B cell (primary cell): ENCODE measurements around the gene S1PR5. TPM values are rescaled to one million over a fixed set of nuclear protein-coding genes. Genes with fewer than 3 reads are reported as not detected.

Source experiments
- ATAC-seq: fragments of 200-7000 bp; cut with Tn5 transposase; one replicate; pipeline ENCODE4 v1.10.0; 2021; ENCODE audit warnings: low read depth, mild to moderate bottlenecking, moderate number of reproducible peaks, moderate library complexity
- CTCF ChIA-PET: fragments of 350-600 bp; sonication (Branson Sonifier 250); formaldehyde crosslinking; loops from one replicate; lab custom pipeline; 2021; ENCODE audit warnings: antibody characterized with exemption, inconsistent platforms; lab: Charles Lee
- POLR2A ChIA-PET: fragments of 350-600 bp; sonication (Branson Sonifier 250); formaldehyde crosslinking; loops from one replicate; lab custom pipeline; 2021; ENCODE audit warnings: antibody characterized with exemption; lab: Charles Lee
- DNase-seq: peaks from one replicate; pipeline ENCODE4 v3.0.0; 2013
- H2AFZ ChIP-seq: 2 replicates; pipeline ENCODE4 v1.6.1; 2012; ENCODE audit warnings: mild to moderate bottlenecking, low read depth, low read length; ENCODE audit not compliant: insufficient read depth, poor library complexity, severe bottlenecking
- H3K27ac ChIP-seq, 2 donors: 1 replicate in 1 of 2; 2 replicates in 1 of 2; pipeline ENCODE4 v1.5.1; 2012 to 2013; ENCODE audit warnings: low read length in 2 of 2, mild to moderate bottlenecking in 2 of 2, moderate library complexity in 1 of 2
- H3K27me3 ChIP-seq, 4 experiments: fragments of 200-600 bp in 1 of 4; sonication (generic) in 1 of 4; replicated peaks in 1 of 4; 1 replicate in 2 of 4; 2 replicates in 2 of 4; pipeline versions ENCODE4 v1.6.1 to v1.7.0; 2013 to 2016; ENCODE audit warnings: low read length in 3 of 4, mild to moderate bottlenecking in 2 of 4, mixed read lengths in 1 of 4, moderate library complexity in 1 of 4; ENCODE audit not compliant: insufficient read depth in 4 of 4, control insufficient read depth in 3 of 4; ENCODE audit errors: control extremely low read depth in 1 of 4
- H3K36me3 ChIP-seq, 2 experiments: replicated peaks in 1 of 2; 1 replicate in 1 of 2; 2 replicates in 1 of 2; pipeline versions ENCODE4 v1.6.1 to v1.7.1; 2013; ENCODE audit warnings: low read length in 1 of 2; ENCODE audit not compliant: insufficient read depth in 2 of 2, control insufficient read depth in 1 of 2; ENCODE audit errors: control extremely low read depth in 1 of 2, extremely low read depth in 1 of 2
- H3K4me1 ChIP-seq, 2 donors: fragments of 200-600 bp in 1 of 2; sonication (generic) in 1 of 2; 1 replicate in 1 of 2; 2 replicates in 1 of 2; pipeline versions ENCODE4 v1.5.1 to v1.6.1; 2013 to 2017; ENCODE audit warnings: low read length in 2 of 2; ENCODE audit not compliant: control insufficient read depth in 2 of 2, insufficient read depth in 2 of 2
- H3K4me2 ChIP-seq: replicated peaks from 2 replicates; pipeline ENCODE3; 2012; ENCODE audit warnings: mild to moderate bottlenecking, low read depth, low read length; ENCODE audit not compliant: poor library complexity, severe bottlenecking
- H3K4me3 ChIP-seq, 5 experiments: fragments of 200-600 bp in 1 of 5; sonication (generic) in 1 of 5; 1 replicate in 3 of 5; 2 replicates in 2 of 5; pipeline versions ENCODE4 v1.5.1 to v1.7.0; 2011 to 2016; ENCODE audit warnings: low read length in 4 of 5, mild to moderate bottlenecking in 4 of 5, low read depth in 2 of 5, control low read depth in 1 of 5, moderate library complexity in 1 of 5; ENCODE audit not compliant: insufficient read depth in 1 of 5; ENCODE audit errors: control extremely low read depth in 1 of 5, extremely low read depth in 1 of 5
- H3K79me2 ChIP-seq: fragments of 200-600 bp; sonication (generic); one replicate; pipeline ENCODE4 v1.6.0; 2016; ENCODE audit warnings: low read length; ENCODE audit not compliant: control insufficient read depth, insufficient read depth
- H3K9ac ChIP-seq: fragments of 200-600 bp; sonication (generic); 2 replicates; pipeline ENCODE4 v1.6.1; 2017; ENCODE audit warnings: mild to moderate bottlenecking, low read length, moderate library complexity
- H3K9me3 ChIP-seq, 3 donors: one replicate each; pipeline versions ENCODE4 v1.6.1 to v1.7.1; 2013; ENCODE audit warnings: low read length in 2 of 3; ENCODE audit not compliant: control insufficient read depth in 2 of 3, insufficient read depth in 1 of 3; ENCODE audit errors: control extremely low read depth in 1 of 3
- H4K20me1 ChIP-seq: 2 replicates; pipeline ENCODE4 v1.6.0; 2012; ENCODE audit warnings: mild to moderate bottlenecking, low read length; ENCODE audit not compliant: insufficient read depth, control insufficient read depth, poor library complexity, severe bottlenecking
- H3K27ac Mint-ChIP-seq: one replicate; pipeline ENCODE4 v1.8.0; 2021; ENCODE audit warnings: mixed read lengths
- H3K27me3 Mint-ChIP-seq: one replicate; pipeline ENCODE4 v1.8.0; 2021; ENCODE audit warnings: mixed read lengths
- H3K4me1 Mint-ChIP-seq: one replicate; pipeline ENCODE4 v1.8.0; 2021; ENCODE audit warnings: mixed read lengths
- H3K4me3 Mint-ChIP-seq: one replicate; pipeline ENCODE4 v1.8.0; 2021; ENCODE audit warnings: mixed read lengths
- H3K9me3 Mint-ChIP-seq: one replicate; pipeline ENCODE4 v1.8.0; 2022; ENCODE audit warnings: mixed read lengths; ENCODE audit not compliant: insufficient read depth
- CTCF ChIP-seq: fragments of 200-600 bp; IDR thresholded peaks from one replicate; pipeline ENCODE4 v1.8.0; 2022; ENCODE audit warnings: antibody characterized with exemption, mild to moderate bottlenecking
- EZH2 ChIP-seq: IDR thresholded peaks from 2 replicates; pipeline ENCODE4 v1.6.1; 2012; ENCODE audit warnings: borderline replicate concordance, low read depth, mild to moderate bottlenecking, moderate library complexity, low read length; ENCODE audit not compliant: insufficient read depth, poor library complexity, severe bottlenecking
- WGBS: methylation state at CpG from one replicate; pipeline ENCODE4 v1.1.5; 2013; ENCODE audit warnings: missing lambda C conversion rate; ENCODE audit not compliant: insufficient coverage; 5-methylcytosine and 5-hydroxymethylcytosine counted together
- intact Hi-C: fragments of 100-400 bp; cut with micrococcal nuclease; formaldehyde crosslinking; loops from one replicate; pipeline ENCODE4 v1.10.0; 2022
- polyA plus RNA-seq: library from polyadenylated mRNA; depleted of rRNA; stranded (reverse); fragments of >200 nt; gene quantifications from 2 replicates; pipeline ENCODE4 v1.2.3, GENCODE V29; 2012
- total RNA-seq, 2 donors: library from RNA; stranded (reverse); fragments of 120-200 nt in 1 of 2; gene quantifications; 1 replicate in 1 of 2; 2 replicates in 1 of 2; pipeline versions ENCODE4 v1.2.3 to v1.2.4, GENCODE V29; 2013 to 2022

S1PR5 gene
- total and polyA plus RNA-seq, 2 donors (not counting 1 experiment from before 2014, with no cell fraction given) = 0.27 to 0.67 TPM

GRCh38 chr19:10508036-10508435 is 9.2 kb downstream of the S1PR5 start:
- CTCF ChIA-PET = interaction anchor here (0.6 to 1.9 kb wide), 10 partner anchors 9 to 230 kb away, joined by 3 to 4 read pairs (median 3); partner anchors contain the start of gene S1PR5
- no peak for DNase-seq
- peaks cover 4 to 15% of the 10 kb centered on the region in 2 donors for H3K4me1 ChIP-seq

More at GRCh38 chr19:10508036-10508435, 9.2 kb downstream of the S1PR5 start:
- Histone ChIP-seq H3K9ac (no peak overlapping the region), H3K4me2 (no peak overlapping the region), H2AFZ (no peak overlapping the region), H4K20me1 (no peaks in the 10 kb centered on the region), H3K79me2 (no peaks in the 10 kb centered on the region), H3K4me3 (no peak overlapping the region), H3K27me3 (peaks cover 0 to 20% (median 6%) of the 10 kb centered on the region in 4 experiments), H3K9me3 (no peaks in the 10 kb centered on the region), H3K36me3 (no peaks in the 10 kb centered on the region), H3K27ac (no peak overlapping the region)
- no peak for TF ChIP-seq EZH2
- TF ChIP-seq CTCF = no peak
- no peaks in the 10 kb centered on the region for H3K9me3 Mint-ChIP-seq
- POLR2A ChIA-PET = no interaction called here
- intact Hi-C loops = loop anchor here (5.0 kb wide), 1 partner anchor 34 kb away; the partner anchor contains the start of gene ATG4D
- peaks cover 3% of the 10 kb centered on the region for H3K27me3 Mint-ChIP-seq
- H3K4me1 Mint-ChIP-seq = peaks cover 6% of the 10 kb centered on the region
- H3K4me3 Mint-ChIP-seq = no peak overlapping the region
- 97% methylated on average over 12 of the region's 16 CpGs for WGBS
- no peak overlapping the region for H3K27ac Mint-ChIP-seq
- no peak for ATAC-seq
